SU-DHL-6 (cell line): ENCODE data around the gene GGT6.

Experiments used
- EZH2phosphoT487 ChIP-seq: fragments of 200-600 bp; sonication (generic), shearing (Covaris generic); conservative IDR thresholded peaks from 2 replicates; pipeline ENCODE4 v1.6.1; 2018; ENCODE audit warnings: mild to moderate bottlenecking, antibody characterized with exemption, low read length, moderate library complexity, mixed read lengths
- TF ChIP-seq, protein P1 (sequence below): fragments of 200-600 bp; sonication (generic); IDR thresholded peaks from one replicate; pipeline ENCODE4 v1.5.1; 2017; ENCODE audit warnings: antibody characterized with exemption, mild to moderate bottlenecking, low read length, moderate library complexity; ENCODE audit not compliant: insufficient read depth, poor library complexity, severe bottlenecking

DNA sequence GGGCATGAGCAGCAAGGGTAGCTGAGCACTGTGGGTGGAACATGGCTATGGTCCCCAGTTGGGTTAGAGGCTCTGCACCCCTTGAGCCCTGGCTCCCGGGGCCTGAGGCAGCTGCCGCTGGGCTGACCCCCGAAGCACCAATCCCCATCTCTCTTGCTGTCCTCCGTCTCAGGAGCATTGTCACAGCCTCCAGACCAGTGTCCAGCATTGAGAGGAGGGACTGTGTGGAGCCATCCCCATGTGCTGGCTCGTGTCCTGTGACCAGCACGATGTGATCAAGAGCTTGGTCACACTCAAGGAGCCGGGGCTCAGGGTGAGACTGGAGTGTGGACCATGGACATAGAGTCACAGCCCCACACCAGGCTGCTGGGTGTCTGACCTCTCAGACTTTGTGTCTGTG is 26.8 kb upstream of the GGT6 start:
- TF ChIP-seq, protein P1, sequence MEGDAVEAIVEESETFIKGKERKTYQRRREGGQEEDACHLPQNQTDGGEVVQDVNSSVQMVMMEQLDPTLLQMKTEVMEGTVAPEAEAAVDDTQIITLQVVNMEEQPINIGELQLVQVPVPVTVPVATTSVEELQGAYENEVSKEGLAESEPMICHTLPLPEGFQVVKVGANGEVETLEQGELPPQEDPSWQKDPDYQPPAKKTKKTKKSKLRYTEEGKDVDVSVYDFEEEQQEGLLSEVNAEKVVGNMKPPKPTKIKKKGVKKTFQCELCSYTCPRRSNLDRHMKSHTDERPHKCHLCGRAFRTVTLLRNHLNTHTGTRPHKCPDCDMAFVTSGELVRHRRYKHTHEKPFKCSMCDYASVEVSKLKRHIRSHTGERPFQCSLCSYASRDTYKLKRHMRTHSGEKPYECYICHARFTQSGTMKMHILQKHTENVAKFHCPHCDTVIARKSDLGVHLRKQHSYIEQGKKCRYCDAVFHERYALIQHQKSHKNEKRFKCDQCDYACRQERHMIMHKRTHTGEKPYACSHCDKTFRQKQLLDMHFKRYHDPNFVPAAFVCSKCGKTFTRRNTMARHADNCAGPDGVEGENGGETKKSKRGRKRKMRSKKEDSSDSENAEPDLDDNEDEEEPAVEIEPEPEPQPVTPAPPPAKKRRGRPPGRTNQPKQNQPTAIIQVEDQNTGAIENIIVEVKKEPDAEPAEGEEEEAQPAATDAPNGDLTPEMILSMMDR = no peak
- no peak for TF ChIP-seq EZH2phosphoT487
